Measurements from ENCODE around the gene POLL.

GRCh38 chr10:101611096-101611905, 23.2 kb upstream of the POLL start:
- TF ChIP-seq CTCF (IDR thresholded peaks at IDR 0.05) (no peak), POLR2AphosphoS5 (IDR thresholded peaks at IDR 0.05) (no peak), POLR2A (IDR thresholded peaks at IDR 0.05) (no peak), EP300 (IDR thresholded peaks at IDR 0.05; ENCODE audit: low read depth) (no peak)

Data from transverse colon (tissue), 4 donors.